SK-N-SH (cell line): ENCODE results near the gene SCARB1. TPM values are rescaled to one million over a fixed set of nuclear protein-coding genes. Genes with fewer than 3 reads are reported as not detected.

Experiments used
- CTCF ChIA-PET: fragments of 300-600, 350-600 bp; formaldehyde crosslinking; extraction: SDS; loops from one replicate; lab custom pipeline; 2021; lab: Yijun Ruan, JAX
- POLR2A ChIA-PET: fragments of 350-600 bp; sonication (Branson Sonifier 250); formaldehyde crosslinking; extraction: SDS; loops from one replicate; lab custom pipeline; 2020; ENCODE audit warnings: antibody characterized with exemption, inconsistent platforms; lab: Yijun Ruan, JAX
- DNase-seq: peaks from one replicate; pipeline ENCODE4 v3.0.0; 2012
- H2AFZ ChIP-seq: fragments of 200-600 bp; sonication (generic); 2 replicates; pipeline ENCODE4 v1.8.1; 2016; ENCODE audit warnings: antibody characterized with exemption, mild to moderate bottlenecking, low read depth
- H3F3A ChIP-seq: fragments of 200-600 bp; sonication (generic); replicated peaks from 2 replicates; pipeline ENCODE3; 2016; ENCODE audit warnings: antibody characterized with exemption, mild to moderate bottlenecking; ENCODE audit not compliant: insufficient read depth
- H3K27ac ChIP-seq, 2 experiments: fragments of 200-500 bp in 1 of 2; fragments of 200-600 bp in 1 of 2; sonication (Bioruptor generic) in 1 of 2; sonication (generic), shearing (Covaris generic) in 1 of 2; 2 replicates each; pipeline versions ENCODE4 v1.5.1 to v1.6.1; 2014 to 2016; ENCODE audit warnings: low read depth in 2 of 2, inconsistent platforms in 1 of 2, low read length in 1 of 2, mild to moderate bottlenecking in 1 of 2, mixed read lengths in 1 of 2
- H3K27me3 ChIP-seq: fragments of 200-600 bp; sonication (generic), shearing (Covaris generic); 2 replicates; pipeline ENCODE4 v1.6.1; 2016; ENCODE audit warnings: mixed run types; ENCODE audit not compliant: insufficient read depth
- H3K36me3 ChIP-seq, 2 experiments: fragments of 200-500 bp in 1 of 2; fragments of 200-600 bp in 1 of 2; sonication (Bioruptor generic) in 1 of 2; sonication (generic) in 1 of 2; replicated peaks in 1 of 2; 2 replicates each; pipeline versions ENCODE3 to v1.5.1; 2014 to 2016; ENCODE audit warnings: low read length in 1 of 2, mild to moderate bottlenecking in 1 of 2; ENCODE audit not compliant: insufficient read depth in 2 of 2, control insufficient read depth in 1 of 2
- H3K4me1 ChIP-seq, 2 experiments: fragments of 200-500 bp in 1 of 2; fragments of 200-600 bp in 1 of 2; sonication (Bioruptor generic) in 1 of 2; sonication (generic), shearing (Covaris generic) in 1 of 2; 2 replicates each; pipeline versions ENCODE4 v1.5.1 to v1.6.1; 2014 to 2016; ENCODE audit warnings: low read depth in 1 of 2, low read length in 1 of 2, mixed run types in 1 of 2; ENCODE audit not compliant: insufficient read depth in 2 of 2, control insufficient read depth in 1 of 2
- H3K4me2 ChIP-seq: fragments of 200-600 bp; sonication (generic), shearing (Covaris generic); 2 replicates; pipeline ENCODE4 v1.6.1; 2017; ENCODE audit warnings: mixed run types
- H3K4me3 ChIP-seq, 2 experiments: fragments of 200-500 bp in 1 of 2; fragments of 200-600 bp in 1 of 2; sonication (Bioruptor generic) in 1 of 2; sonication (generic), shearing (Covaris generic) in 1 of 2; 2 replicates each; pipeline versions ENCODE4 v1.5.1 to v1.8.1; 2014 to 2016; ENCODE audit warnings: low read depth in 2 of 2, inconsistent platforms in 1 of 2, low read length in 1 of 2, mild to moderate bottlenecking in 1 of 2, mixed read lengths in 1 of 2, moderate library complexity in 1 of 2
- H3K79me2 ChIP-seq: fragments of 200-600 bp; sonication (generic); 2 replicates; pipeline ENCODE4 v1.8.1; 2017; ENCODE audit warnings: mild to moderate bottlenecking; ENCODE audit not compliant: insufficient read depth
- H3K9ac ChIP-seq: fragments of 200-600 bp; sonication (generic); 2 replicates; pipeline ENCODE4 v1.6.1; 2017; ENCODE audit warnings: mixed run types
- H3K9me2 ChIP-seq: fragments of 200-600 bp; sonication (generic); 2 replicates; pipeline ENCODE4 v1.6.1; 2017; ENCODE audit warnings: mixed run types
- H3K9me3 ChIP-seq: fragments of 200-600 bp; sonication (generic); 2 replicates; pipeline ENCODE4 v1.6.1; 2017; ENCODE audit warnings: mixed run types, mild to moderate bottlenecking, moderate library complexity
- H4K20me1 ChIP-seq: fragments of 200-600 bp; sonication (generic); 2 replicates; pipeline ENCODE4 v1.6.1; 2017; ENCODE audit warnings: mild to moderate bottlenecking, mixed run types; ENCODE audit not compliant: insufficient read depth
- EP300 ChIP-seq, 2 experiments: IDR thresholded peaks; 2 replicates each; pipeline versions ENCODE4 v1.4.0 to v1.6.1; 2012; ENCODE audit warnings: borderline replicate concordance in 1 of 2, low read depth in 1 of 2, low read length in 1 of 2
- FOSL2 ChIP-seq: IDR thresholded peaks from 2 replicates; pipeline ENCODE4 v1.4.0; 2012; ENCODE audit warnings: low read depth, mild to moderate bottlenecking, moderate library complexity, borderline replicate concordance
- FOXM1 ChIP-seq: IDR thresholded peaks from 2 replicates; pipeline ENCODE4 v1.4.0; 2012; ENCODE audit warnings: low read depth, mild to moderate bottlenecking
- GABPA ChIP-seq: IDR thresholded peaks from 2 replicates; pipeline ENCODE4 v1.4.0; 2012; ENCODE audit warnings: low read depth, mild to moderate bottlenecking
- MXI1 ChIP-seq: IDR thresholded peaks from 2 replicates; pipeline ENCODE4 v1.6.1; 2012; ENCODE audit warnings: mild to moderate bottlenecking, low read depth, low read length, improper control_type of control experiment
- POLR2AphosphoS5 ChIP-seq: IDR thresholded peaks from 2 replicates; pipeline ENCODE4 v1.6.1; 2012; ENCODE audit warnings: low read depth, low read length
- RCOR1 ChIP-seq: fragments of 150-350 bp; IDR thresholded peaks from 2 replicates; pipeline ENCODE4 v1.6.1; 2017; ENCODE audit warnings: antibody characterized with exemption, low read length
- RFX5 ChIP-seq: IDR thresholded peaks from 2 replicates; pipeline ENCODE4 v1.6.1; 2012; ENCODE audit warnings: mild to moderate bottlenecking, improper control_type of control experiment, low read length
- RXRA ChIP-seq: IDR thresholded peaks from 2 replicates; pipeline ENCODE4 v1.4.0; 2012; ENCODE audit warnings: low read depth, mild to moderate bottlenecking, borderline replicate concordance
- SMC3 ChIP-seq: IDR thresholded peaks from 2 replicates; pipeline ENCODE4 v1.6.1; 2012; ENCODE audit warnings: low read depth, low read length, improper control_type of control experiment
- TAF1 ChIP-seq: IDR thresholded peaks from 2 replicates; pipeline ENCODE4 v1.6.1; 2012; ENCODE audit warnings: low read depth, mild to moderate bottlenecking, low read length, moderate library complexity, borderline replicate concordance
- TEAD4 ChIP-seq: IDR thresholded peaks from 2 replicates; pipeline ENCODE4 v1.4.0; 2012; ENCODE audit warnings: mild to moderate bottlenecking, borderline replicate concordance; ENCODE audit not compliant: insufficient read depth
- USF1 ChIP-seq: IDR thresholded peaks from 2 replicates; pipeline ENCODE4 v1.4.0; 2012; ENCODE audit warnings: low read depth, borderline replicate concordance
- YY1 ChIP-seq: IDR thresholded peaks from 2 replicates; pipeline ENCODE4 v1.4.0; 2012; ENCODE audit warnings: low read depth, mild to moderate bottlenecking
- WGBS: methylation state at CpG from one replicate; pipeline ENCODE4 v1.1.6; 2017; ENCODE audit warnings: low lambda C conversion rate; 5-methylcytosine and 5-hydroxymethylcytosine counted together
- polyA plus RNA-seq, 3 experiments: library from polyadenylated mRNA; depleted of rRNA; stranded (reverse); fragments of >200 nt; gene quantifications; 2 replicates each; pipeline ENCODE4 v1.2.3, GENCODE V29; 2012
- TF ChIP-seq, protein P1 (sequence below): fragments of 200-600 bp; sonication (generic); IDR thresholded peaks from 2 replicates; pipeline ENCODE4 v1.6.1; 2017; ENCODE audit warnings: antibody characterized with exemption, mild to moderate bottlenecking, moderate library complexity
- TF ChIP-seq, protein P2 (sequence below): IDR thresholded peaks from 2 replicates; pipeline ENCODE4; 2012

Gene SCARB1
- polyA plus RNA-seq, 1 of the 3 experiments (the other 2 are of a cell fraction), result 33.0 TPM

DNA sequence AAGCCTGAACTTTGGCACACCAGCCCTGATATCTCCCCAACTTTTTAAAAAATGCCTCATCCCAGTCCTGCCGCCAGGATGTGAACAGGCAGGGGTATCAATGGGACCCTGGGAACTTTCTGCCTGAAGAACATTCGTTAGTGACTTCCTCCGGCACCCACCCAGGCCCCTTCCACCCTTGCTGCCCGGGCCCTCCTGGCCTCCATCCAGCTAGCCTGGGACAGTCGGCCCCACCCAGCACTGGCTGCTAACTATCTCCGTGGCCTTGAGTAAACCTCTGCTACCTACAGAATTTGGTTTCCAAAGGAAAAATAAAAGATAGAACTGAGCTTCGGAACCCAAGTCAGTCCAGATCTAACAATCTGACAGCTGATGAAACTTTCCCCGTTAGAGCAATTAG, 14.3 kb downstream of the SCARB1 start:
- Histone ChIP-seq H3K9me2 (no peaks in the 10 kb centered on the region), H3F3A (no peaks in the 10 kb centered on the region), H3K4me3 (no peak overlapping the region), H3K4me2 (no peak overlapping the region), H3K36me3 (no peaks in the 10 kb centered on the region), H3K27me3 (no peaks in the 10 kb centered on the region), H3K27ac (no peak overlapping the region; a peak in 1 of 4 replicates), H2AFZ (no peak overlapping the region), H3K9me3 (no peaks in the 10 kb centered on the region), H4K20me1 (no peaks in the 10 kb centered on the region)
- WGBS, result 93% methylated on average over 8 of the region's 8 CpGs
- ChIA-PET POLR2A (interaction anchor here (1.4 kb wide), 1 partner anchor 11 kb away, joined by 3 read pairs; no protein-coding TSS in a partner anchor), CTCF (interaction anchor here (1.1 kb wide), 2 partner anchors 8 to 58 kb away, joined by 3 to 4 read pairs; no protein-coding TSS in a partner anchor)
- no peak for DNase-seq
- no peak for TF ChIP-seq EP300 (IDR thresholded peaks at IDR 0.05; ENCODE audit: borderline replicate concordance in 1 of 2, low read depth in 1 of 2, low read length in 1 of 2)
- no peak for TF ChIP-seq POLR2AphosphoS5
- TF ChIP-seq, protein P1, sequence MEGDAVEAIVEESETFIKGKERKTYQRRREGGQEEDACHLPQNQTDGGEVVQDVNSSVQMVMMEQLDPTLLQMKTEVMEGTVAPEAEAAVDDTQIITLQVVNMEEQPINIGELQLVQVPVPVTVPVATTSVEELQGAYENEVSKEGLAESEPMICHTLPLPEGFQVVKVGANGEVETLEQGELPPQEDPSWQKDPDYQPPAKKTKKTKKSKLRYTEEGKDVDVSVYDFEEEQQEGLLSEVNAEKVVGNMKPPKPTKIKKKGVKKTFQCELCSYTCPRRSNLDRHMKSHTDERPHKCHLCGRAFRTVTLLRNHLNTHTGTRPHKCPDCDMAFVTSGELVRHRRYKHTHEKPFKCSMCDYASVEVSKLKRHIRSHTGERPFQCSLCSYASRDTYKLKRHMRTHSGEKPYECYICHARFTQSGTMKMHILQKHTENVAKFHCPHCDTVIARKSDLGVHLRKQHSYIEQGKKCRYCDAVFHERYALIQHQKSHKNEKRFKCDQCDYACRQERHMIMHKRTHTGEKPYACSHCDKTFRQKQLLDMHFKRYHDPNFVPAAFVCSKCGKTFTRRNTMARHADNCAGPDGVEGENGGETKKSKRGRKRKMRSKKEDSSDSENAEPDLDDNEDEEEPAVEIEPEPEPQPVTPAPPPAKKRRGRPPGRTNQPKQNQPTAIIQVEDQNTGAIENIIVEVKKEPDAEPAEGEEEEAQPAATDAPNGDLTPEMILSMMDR, result no peak
- TF ChIP-seq MXI1, result no peak
- no peak for TF ChIP-seq TEAD4
- TF ChIP-seq, protein P2, sequence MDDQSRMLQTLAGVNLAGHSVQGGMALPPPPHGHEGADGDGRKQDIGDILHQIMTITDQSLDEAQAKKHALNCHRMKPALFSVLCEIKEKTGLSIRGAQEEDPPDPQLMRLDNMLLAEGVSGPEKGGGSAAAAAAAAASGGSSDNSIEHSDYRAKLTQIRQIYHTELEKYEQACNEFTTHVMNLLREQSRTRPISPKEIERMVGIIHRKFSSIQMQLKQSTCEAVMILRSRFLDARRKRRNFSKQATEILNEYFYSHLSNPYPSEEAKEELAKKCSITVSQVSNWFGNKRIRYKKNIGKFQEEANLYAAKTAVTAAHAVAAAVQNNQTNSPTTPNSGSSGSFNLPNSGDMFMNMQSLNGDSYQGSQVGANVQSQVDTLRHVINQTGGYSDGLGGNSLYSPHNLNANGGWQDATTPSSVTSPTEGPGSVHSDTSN, result no peak
- TF ChIP-seq FOXM1, result no peak
- TF ChIP-seq SMC3, result no peak
- no peak for TF ChIP-seq USF1
- TF ChIP-seq RFX5, result no peak
- no peak for TF ChIP-seq RXRA
- TF ChIP-seq GABPA, result no peak
- no peak for TF ChIP-seq FOSL2
- no peak for TF ChIP-seq TAF1
- TF ChIP-seq RCOR1, result no peak
- no peak for TF ChIP-seq YY1
- TF ChIP-seq, all 33 proteins: peak for 0
- no peaks in the 10 kb centered on the region for H3K79me2 ChIP-seq
- peaks cover 0 to 25% of the 10 kb centered on the region in 2 experiments; a peak in 1 of 4 replicates for H3K4me1 ChIP-seq
- H3K9ac ChIP-seq, result no peak overlapping the region
